RPMI8226 (cell line): ENCODE results near the gene PPHLN1.

ENCODE experiments used
- DNase-seq: peaks from one replicate; pipeline ENCODE4 v3.0.0-alpha.2; 2015

Gene PPHLN1

GRCh38 chr12:42325653-42326474 is at the start of gene PPHLN1, which contains the start of gene ZCRB1:
Gene PPHLN1 (plus strand): TSS chr12:42326167. CDS start chr12:42335903, 9,736 bp downstream.
Gene ZCRB1 (minus strand): TSS chr12:42326094. CDS start chr12:42324102, 1,992 bp downstream.
- DNase-seq, result peak; percentile 91

GRCh38 chr12:42277396-42278127 is 48.4 kb upstream of the PPHLN1 start:
- DNase-seq, result no peak

GRCh38 chr12:42278128-42278510 is 47.8 kb upstream of the PPHLN1 start:
- DNase-seq, result no peak

GRCh38 chr12:42281278-42281677 is 44.7 kb upstream of the PPHLN1 start:
- no peak for DNase-seq

GRCh38 chr12:42281844-42282243 is 44.1 kb upstream of the PPHLN1 start:
- no peak for DNase-seq

- DNase-seq, result no peak
Measured at GRCh38 chr12:42282294-42282693, 43.7 kb upstream of the PPHLN1 start.

GRCh38 chr12:42283739-42284138 is 42.2 kb upstream of the PPHLN1 start:
- DNase-seq, result no peak

GRCh38 chr12:42284157-42284556 is 41.8 kb upstream of the PPHLN1 start:
- no peak for DNase-seq

GRCh38 chr12:42284876-42285275 is 41.1 kb upstream of the PPHLN1 start:
- no peak for DNase-seq

GRCh38 chr12:42285431-42285830 is 40.5 kb upstream of the PPHLN1 start:
- DNase-seq, result no peak

- no peak for DNase-seq
Measured at GRCh38 chr12:42286741-42287140, 39.2 kb upstream of the PPHLN1 start.

- no peak for DNase-seq
Measured at GRCh38 chr12:42288544-42288943, 37.4 kb upstream of the PPHLN1 start.

GRCh38 chr12:42291680-42292079 is 34.3 kb upstream of the PPHLN1 start:
- DNase-seq, result no peak

- peak; percentile 63 for DNase-seq
Measured at GRCh38 chr12:42296503-42297109, 29.4 kb upstream of the PPHLN1 start.

GRCh38 chr12:42298887-42299286 is 27.1 kb upstream of the PPHLN1 start:
- DNase-seq, result no peak

- DNase-seq, result no peak
Measured at GRCh38 chr12:42299392-42300308, 26.3 kb upstream of the PPHLN1 start.

GRCh38 chr12:42306297-42306696 is 19.7 kb upstream of the PPHLN1 start:
- DNase-seq, result no peak

- DNase-seq, result no peak
Measured at GRCh38 chr12:42308390-42308789, 17.6 kb upstream of the PPHLN1 start.

- DNase-seq, result no peak
Measured at GRCh38 chr12:42309996-42310395, 16.0 kb upstream of the PPHLN1 start.

GRCh38 chr12:42315108-42315507 is 10.9 kb upstream of the PPHLN1 start:
- DNase-seq, result no peak

- DNase-seq, result no peak
Measured at GRCh38 chr12:42320796-42321195, 5.2 kb upstream of the PPHLN1 start.

- DNase-seq, result no peak
Measured at GRCh38 chr12:42322567-42322966, 3.4 kb upstream of the PPHLN1 start.

GRCh38 chr12:42323856-42324255 is 2.1 kb upstream of the PPHLN1 start:
- DNase-seq, result no peak
